Naive thymus-derived CD4-positive, alpha-beta T cell (primary cell): ENCODE data around the gene DEFB131A. TPM values are rescaled to one million over a fixed set of nuclear protein-coding genes. Genes with fewer than 3 reads are reported as not detected.
"Not testable (repeated sequence)": the region's sequence is repeated elsewhere in the genome, so short reads cannot be mapped to it uniquely, and the experiment has no call there.

Experiments used
- ATAC-seq: fragments of 150-1000 bp; cut with Tn5 transposase; 2 replicates; pipeline ENCODE4 v1.10.0; 2021; ENCODE audit warnings: mild to moderate bottlenecking, moderate library complexity
- CTCF ChIA-PET: fragments of 350-600 bp; sonication (Branson Sonifier 250); formaldehyde crosslinking; loops from one replicate; lab custom pipeline; 2021; ENCODE audit warnings: antibody characterized with exemption; lab: Charles Lee
- POLR2A ChIA-PET: fragments of 350-600 bp; sonication (Branson Sonifier 250); formaldehyde crosslinking; loops from one replicate; lab custom pipeline; 2021; ENCODE audit warnings: antibody characterized with exemption, inconsistent platforms; lab: Charles Lee
- DNase-seq, 9 donors: peaks; one replicate each; pipeline versions ENCODE4 v3.0.0 to v3.0.0-alpha.2; 2020 to 2022; ENCODE audit warnings: mixed read lengths in 1 of 9
- H3K27ac ChIP-seq: one replicate; pipeline ENCODE4 v1.7.0; 2013; ENCODE audit warnings: mild to moderate bottlenecking, low read depth, low read length, moderate library complexity
- H3K27me3 ChIP-seq, 2 donors: one replicate each; pipeline ENCODE4 v1.7.0; 2013; ENCODE audit warnings: low read length in 2 of 2, mild to moderate bottlenecking in 2 of 2, moderate library complexity in 2 of 2; ENCODE audit not compliant: control insufficient read depth in 2 of 2, insufficient read depth in 2 of 2
- H3K36me3 ChIP-seq, 3 experiments: 1 replicate in 2 of 3; 2 replicates in 1 of 3; pipeline ENCODE4 v1.7.0; 2013; ENCODE audit warnings: low read length in 3 of 3, mild to moderate bottlenecking in 3 of 3, moderate library complexity in 1 of 3; ENCODE audit not compliant: insufficient read depth in 3 of 3, control insufficient read depth in 2 of 3
- H3K4me1 ChIP-seq, 2 donors: one replicate each; pipeline ENCODE4 v1.7.0; 2013; ENCODE audit warnings: low read length in 2 of 2, mild to moderate bottlenecking in 2 of 2, moderate library complexity in 1 of 2; ENCODE audit not compliant: control insufficient read depth in 2 of 2, insufficient read depth in 2 of 2
- H3K4me3 ChIP-seq: 2 replicates; pipeline ENCODE4 v1.7.0; 2013; ENCODE audit warnings: mild to moderate bottlenecking, low read length
- H3K9me3 ChIP-seq, 3 experiments: 1 replicate in 2 of 3; 2 replicates in 1 of 3; pipeline ENCODE4 v1.7.0; 2013; ENCODE audit warnings: low read length in 3 of 3; ENCODE audit not compliant: control insufficient read depth in 2 of 3
- H3K27ac Mint-ChIP-seq, 9 donors: one replicate each; pipeline ENCODE4 v1.8.0; 2020 to 2022; ENCODE audit warnings: mixed read lengths in 9 of 9, mild to moderate bottlenecking in 8 of 9, moderate library complexity in 5 of 9, inconsistent platforms in 2 of 9
- H3K27me3 Mint-ChIP-seq, 5 donors: one replicate each; pipeline ENCODE4 v1.8.0; 2021 to 2022; ENCODE audit warnings: mixed read lengths in 5 of 5, mild to moderate bottlenecking in 1 of 5
- H3K36me3 Mint-ChIP-seq, 5 donors: one replicate each; pipeline ENCODE4 v1.8.0; 2020 to 2022; ENCODE audit warnings: mixed read lengths in 5 of 5, mild to moderate bottlenecking in 3 of 5, inconsistent platforms in 1 of 5
- H3K4me1 Mint-ChIP-seq, 7 donors: one replicate each; pipeline ENCODE4 v1.8.0; 2020 to 2022; ENCODE audit warnings: mixed read lengths in 7 of 7, mild to moderate bottlenecking in 3 of 7, inconsistent platforms in 1 of 7
- H3K4me3 Mint-ChIP-seq, 10 donors: one replicate each; pipeline ENCODE4 v1.8.0; 2020 to 2022; ENCODE audit warnings: mild to moderate bottlenecking in 10 of 10, mixed read lengths in 10 of 10, moderate library complexity in 6 of 10, inconsistent platforms in 2 of 10
- H3K9me3 Mint-ChIP-seq, 11 donors: one replicate each; pipeline ENCODE4 v1.8.0; 2020 to 2022; ENCODE audit warnings: mixed read lengths in 11 of 11, mild to moderate bottlenecking in 4 of 11, inconsistent platforms in 1 of 11, moderate library complexity in 1 of 11
- intact Hi-C, 2 donors: fragments of 100-400 bp; cut with micrococcal nuclease; formaldehyde crosslinking; loops; one replicate each; pipeline ENCODE4 v1.15.1; 2023
- polyA plus RNA-seq, 2 donors: library from polyadenylated mRNA; unstranded; fragments of 300-500 nt; fragmentation: Illumina TruSeq; gene quantifications; one replicate each; pipeline ENCODE4 v1.2.3, GENCODE V29; 2021
- total RNA-seq, 6 experiments: library from RNA in 5 of 6; stranded (reverse) in 5 of 6; gene quantifications; 1 replicate in 5 of 6; 2 replicates in 1 of 6; pipeline ENCODE4 v1.2.3 and lab custom pipeline; 2021 to 2026

The DEFB131A gene
- total and polyA plus RNA-seq, 7 experiments from 2014 or later = not detected

DNA sequence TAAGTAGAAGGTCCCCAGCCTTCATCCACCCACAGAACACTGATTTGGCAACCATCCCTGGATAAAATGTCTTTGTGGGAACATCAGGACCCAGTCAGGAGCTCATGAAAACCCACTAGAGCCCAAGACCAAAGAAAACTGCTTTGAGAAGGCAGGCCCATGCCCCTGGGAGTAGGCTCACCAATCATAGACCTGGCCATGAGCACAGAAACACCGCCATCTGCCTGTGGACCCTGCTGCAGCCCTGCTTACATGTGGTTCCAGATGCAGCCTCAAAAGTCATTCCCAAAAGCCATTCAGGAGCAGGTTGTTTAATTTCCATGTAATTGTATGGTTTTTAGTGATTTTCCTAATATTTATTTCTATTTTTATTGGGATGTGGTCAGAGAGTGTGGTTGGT is 10.9 kb upstream of the DEFB131A start:
- H3K4me3 ChIP-seq, H3K36me3 ChIP-seq, POLR2A ChIA-PET, H3K4me1 Mint-ChIP-seq, H3K27ac ChIP-seq, intact Hi-C loops, ATAC-seq, H3K27me3 ChIP-seq, H3K27ac Mint-ChIP-seq, H3K4me1 ChIP-seq, H3K36me3 Mint-ChIP-seq, H3K9me3 Mint-ChIP-seq, DNase-seq, H3K4me3 Mint-ChIP-seq, CTCF ChIA-PET, H3K9me3 ChIP-seq: not testable (repeated sequence)
- peaks cover 0 to 16% (median 10%) of the 10 kb centered on the region in 5 donors for H3K27me3 Mint-ChIP-seq

DNA sequence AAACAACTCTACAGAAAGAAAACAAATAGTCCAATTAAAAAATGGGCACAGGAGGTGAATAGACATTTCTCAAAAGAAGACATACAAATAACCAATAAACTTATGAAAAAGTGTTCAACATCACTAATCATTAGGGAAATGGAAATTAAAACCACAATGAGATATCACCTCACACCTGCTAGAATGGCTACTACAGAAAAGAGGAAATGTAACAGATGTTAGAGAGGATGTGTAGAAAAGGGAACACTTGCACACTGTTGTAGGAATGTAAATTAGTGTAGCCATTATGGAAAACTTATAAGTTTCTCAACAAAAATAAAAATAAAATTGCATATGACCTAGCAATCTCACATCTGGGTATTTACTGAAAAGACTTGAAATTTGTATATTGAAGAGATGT is 7.5 kb upstream of the DEFB131A start:
- H3K4me3 Mint-ChIP-seq, H3K36me3 ChIP-seq, H3K27ac ChIP-seq, intact Hi-C loops, H3K4me3 ChIP-seq, H3K4me1 ChIP-seq, ATAC-seq, H3K27me3 ChIP-seq, POLR2A ChIA-PET, H3K9me3 Mint-ChIP-seq, DNase-seq, H3K9me3 ChIP-seq, H3K4me1 Mint-ChIP-seq, H3K36me3 Mint-ChIP-seq, H3K27ac Mint-ChIP-seq, CTCF ChIA-PET: not testable (repeated sequence)
- H3K27me3 Mint-ChIP-seq = peaks cover 0 to 16% (median 3%) of the 10 kb centered on the region in 5 donors

DNA sequence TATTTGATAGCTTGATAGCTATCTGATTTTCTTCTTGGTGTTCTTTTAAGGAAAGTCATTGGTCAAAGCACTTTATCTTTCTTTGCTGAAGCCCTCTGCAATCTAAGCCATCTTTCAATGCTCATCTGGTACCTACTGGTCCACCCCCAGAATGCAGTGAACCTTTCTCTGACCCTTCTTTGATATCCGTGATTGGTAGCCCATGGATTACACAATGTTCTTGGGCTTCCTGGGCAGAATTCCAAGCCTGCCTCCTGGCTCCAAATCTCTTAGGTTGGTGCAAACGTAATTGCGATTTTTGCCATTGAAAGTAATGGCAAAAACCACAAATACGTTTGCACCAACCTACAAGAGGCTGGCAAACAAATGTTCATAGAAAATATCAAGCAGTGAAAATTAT is 1.9 kb upstream of the DEFB131A start:
- H3K4me3 Mint-ChIP-seq, ATAC-seq, H3K36me3 Mint-ChIP-seq, CTCF ChIA-PET, H3K4me1 Mint-ChIP-seq, H3K9me3 Mint-ChIP-seq, H3K9me3 ChIP-seq, H3K27ac ChIP-seq, intact Hi-C loops, H3K4me3 ChIP-seq, POLR2A ChIA-PET, H3K27ac Mint-ChIP-seq, H3K27me3 ChIP-seq, H3K36me3 ChIP-seq, H3K4me1 ChIP-seq, DNase-seq: not testable (repeated sequence)
- peaks cover 2 to 22% (median 5%) of the 10 kb centered on the region in 5 donors for H3K27me3 Mint-ChIP-seq

DNA sequence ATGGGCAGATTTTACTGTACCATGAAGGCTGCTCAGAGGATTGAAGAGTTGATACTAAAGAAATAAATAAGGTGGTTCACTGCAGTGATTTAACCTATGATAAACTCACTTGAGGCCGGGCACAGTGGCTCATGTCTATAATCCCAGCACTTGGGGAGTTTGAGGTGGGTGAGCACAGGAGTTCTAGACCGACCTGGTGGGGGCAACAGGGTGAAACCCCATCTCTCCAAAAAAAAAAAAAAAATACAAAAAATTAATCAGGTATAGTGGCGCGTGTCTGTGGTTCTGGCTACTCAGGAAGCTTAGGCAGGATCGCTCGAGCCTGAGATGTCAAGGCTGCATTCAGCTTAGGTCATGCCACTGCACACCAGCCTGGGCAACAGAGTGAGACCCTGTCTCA is 467 bp downstream of the DEFB131A start:
- H3K9me3 ChIP-seq, H3K27ac Mint-ChIP-seq, H3K4me1 Mint-ChIP-seq, H3K36me3 ChIP-seq, CTCF ChIA-PET, H3K36me3 Mint-ChIP-seq, H3K4me3 Mint-ChIP-seq, intact Hi-C loops, ATAC-seq, POLR2A ChIA-PET, H3K27ac ChIP-seq, DNase-seq, H3K4me1 ChIP-seq, H3K27me3 ChIP-seq, H3K9me3 Mint-ChIP-seq, H3K4me3 ChIP-seq: not testable (repeated sequence)
- H3K27me3 Mint-ChIP-seq = peaks cover 2 to 22% (median 10%) of the 10 kb centered on the region in 5 donors

DNA sequence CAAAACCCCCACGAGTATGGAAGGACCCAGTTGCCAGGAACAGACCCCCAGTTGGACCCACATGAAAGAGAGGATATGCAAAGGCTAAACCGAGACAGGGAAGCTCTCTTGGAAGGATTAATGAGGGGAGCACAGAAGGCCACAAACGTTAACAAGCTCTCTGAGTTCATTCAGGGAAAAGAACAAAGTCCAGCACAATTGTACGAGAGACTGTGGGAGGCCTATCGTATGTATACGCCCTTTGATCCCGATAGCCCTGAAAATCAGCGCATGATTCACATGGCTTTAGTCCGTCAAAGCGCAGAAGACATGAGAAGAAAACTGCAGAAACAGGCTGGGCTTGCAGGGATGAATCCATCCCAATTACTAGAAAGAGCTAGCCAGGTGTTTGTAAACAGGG is 8.0 kb downstream of the DEFB131A start:
- H3K9me3 Mint-ChIP-seq, H3K9me3 ChIP-seq, H3K27me3 ChIP-seq, H3K4me3 Mint-ChIP-seq, H3K27ac ChIP-seq, H3K36me3 ChIP-seq, H3K4me1 Mint-ChIP-seq, H3K4me1 ChIP-seq, DNase-seq, H3K27ac Mint-ChIP-seq, CTCF ChIA-PET, H3K36me3 Mint-ChIP-seq, H3K27me3 Mint-ChIP-seq, H3K4me3 ChIP-seq, POLR2A ChIA-PET, intact Hi-C loops, ATAC-seq: not testable (repeated sequence)

DNA sequence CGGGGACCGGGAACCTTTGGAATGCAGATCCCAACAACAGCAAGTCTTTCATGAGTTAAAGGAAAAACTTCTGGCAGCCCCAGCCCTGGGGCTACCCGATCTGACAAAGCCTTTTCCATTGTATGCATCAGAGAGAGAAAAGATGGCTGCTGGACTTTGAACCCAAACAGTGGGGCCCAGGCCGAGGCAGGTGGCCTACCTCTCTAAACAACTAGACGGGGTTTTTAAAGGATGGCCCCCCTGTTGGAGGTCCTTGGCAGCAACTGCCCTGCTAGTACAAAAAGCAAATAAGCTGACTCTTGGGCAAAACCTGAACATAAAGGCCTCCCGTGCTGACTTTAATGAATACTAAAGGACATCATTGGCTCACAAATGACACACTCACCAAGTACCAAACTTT is 10.1 kb downstream of the DEFB131A start:
- intact Hi-C loops, CTCF ChIA-PET: not testable (repeated sequence)

DNA sequence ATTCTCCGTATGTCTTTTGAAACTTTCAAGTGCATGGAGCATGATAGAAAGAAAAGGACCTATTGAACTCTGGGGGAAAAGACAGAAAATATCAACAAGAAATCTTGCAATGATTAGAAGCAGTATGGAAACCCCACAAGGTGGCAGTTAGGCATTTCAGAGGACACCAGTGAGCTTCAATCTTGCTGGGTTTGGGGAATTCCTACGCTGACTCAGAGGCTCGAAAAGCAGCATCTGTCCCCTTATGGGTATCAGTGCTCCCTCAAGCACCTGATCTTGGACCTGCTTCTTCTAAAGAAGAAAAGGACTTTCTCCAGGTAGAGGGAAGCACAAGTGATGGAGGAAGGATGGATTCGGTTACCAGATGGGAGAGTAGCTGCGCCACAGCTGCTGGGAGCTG is 10.8 kb downstream of the DEFB131A start:
- H3K27me3 ChIP-seq, DNase-seq, intact Hi-C loops, H3K27me3 Mint-ChIP-seq, H3K4me3 ChIP-seq, H3K27ac ChIP-seq, H3K36me3 ChIP-seq, ATAC-seq, H3K9me3 Mint-ChIP-seq, POLR2A ChIA-PET, H3K4me3 Mint-ChIP-seq, H3K9me3 ChIP-seq, H3K36me3 Mint-ChIP-seq, H3K4me1 Mint-ChIP-seq, H3K4me1 ChIP-seq, H3K27ac Mint-ChIP-seq, CTCF ChIA-PET: not testable (repeated sequence)

More for the DNA sequence above, 10.1 kb downstream of the DEFB131A start:
- H3K36me3 Mint-ChIP-seq, H3K9me3 ChIP-seq, H3K9me3 Mint-ChIP-seq, DNase-seq, H3K4me1 Mint-ChIP-seq, H3K27ac ChIP-seq, ATAC-seq, H3K27me3 ChIP-seq, H3K36me3 ChIP-seq, H3K4me3 Mint-ChIP-seq, H3K27ac Mint-ChIP-seq, H3K27me3 Mint-ChIP-seq, POLR2A ChIA-PET, H3K4me1 ChIP-seq, H3K4me3 ChIP-seq: not testable (repeated sequence)
